ENCODE data around the gene PICALM. TPM values are rescaled to one million over a fixed set of nuclear protein-coding genes. Genes with fewer than 3 reads are reported as not detected.
A peak's percentile ranks its signal among the peaks of the same experiment; 100 is the strongest.

The PICALM gene, protein sequence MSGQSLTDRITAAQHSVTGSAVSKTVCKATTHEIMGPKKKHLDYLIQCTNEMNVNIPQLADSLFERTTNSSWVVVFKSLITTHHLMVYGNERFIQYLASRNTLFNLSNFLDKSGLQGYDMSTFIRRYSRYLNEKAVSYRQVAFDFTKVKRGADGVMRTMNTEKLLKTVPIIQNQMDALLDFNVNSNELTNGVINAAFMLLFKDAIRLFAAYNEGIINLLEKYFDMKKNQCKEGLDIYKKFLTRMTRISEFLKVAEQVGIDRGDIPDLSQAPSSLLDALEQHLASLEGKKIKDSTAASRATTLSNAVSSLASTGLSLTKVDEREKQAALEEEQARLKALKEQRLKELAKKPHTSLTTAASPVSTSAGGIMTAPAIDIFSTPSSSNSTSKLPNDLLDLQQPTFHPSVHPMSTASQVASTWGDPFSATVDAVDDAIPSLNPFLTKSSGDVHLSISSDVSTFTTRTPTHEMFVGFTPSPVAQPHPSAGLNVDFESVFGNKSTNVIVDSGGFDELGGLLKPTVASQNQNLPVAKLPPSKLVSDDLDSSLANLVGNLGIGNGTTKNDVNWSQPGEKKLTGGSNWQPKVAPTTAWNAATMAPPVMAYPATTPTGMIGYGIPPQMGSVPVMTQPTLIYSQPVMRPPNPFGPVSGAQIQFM
- 319 to 358 TPM (median 328 TPM) in 3 replicates for total RNA-seq
- long read RNA-seq, transcript PICALM-219 (20 exons, 3,474 nt) = major isoform, 38 of 109 reads
- long read RNA-seq, partial matches to known transcripts = 15 of 109 reads
- long read RNA-seq, other reads (novel, unspliced or antisense) = 53 of 109 reads

DNA sequence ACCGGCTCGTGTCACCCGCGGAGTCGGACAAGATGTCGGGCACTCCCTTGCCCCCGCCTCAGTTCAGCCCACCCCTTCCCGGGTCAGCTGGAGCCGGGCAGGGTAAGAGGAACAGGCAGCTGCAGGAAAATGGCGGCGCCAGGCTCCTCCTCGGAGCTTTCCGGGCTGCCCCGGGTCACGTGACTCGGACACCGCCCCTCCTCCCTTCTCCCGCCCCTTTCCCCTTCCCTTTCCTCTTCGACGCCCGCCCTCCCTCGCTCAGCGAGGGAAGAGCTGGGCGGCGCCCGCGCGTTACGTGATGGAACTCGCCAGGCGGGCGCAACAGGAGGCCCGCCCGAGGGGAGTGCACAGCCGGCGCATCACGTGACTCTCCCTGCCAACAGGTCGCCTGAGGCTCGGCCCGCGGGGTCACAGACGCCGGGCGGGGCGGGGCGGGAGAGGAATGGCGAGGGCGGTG lies at the start of gene PICALM:
Gene PICALM, minus strand, starts transcription at position 134 of the 457 bp plus-strand sequence. CDS start 304 bp downstream, outside the sequence.
- DNase-seq (ENCODE audit: low spot score) = peak; percentile 99
- Mint-ChIP-seq H3K27me3 (ENCODE audit: low read depth) (no peaks in the 10 kb centered on the region), H3K9me3 (ENCODE audit: low read depth) (no peaks in the 10 kb centered on the region), H3K27ac (ENCODE audit: unreplicated experiment) (peak within 1 kb of the TSS; percentile 100), H3K4me3 (ENCODE audit: unreplicated experiment) (peak within 1 kb of the TSS; percentile 100), H3K36me3 (ENCODE audit: low read depth) (peaks cover 9% of the 10 kb centered on the region), H3K4me1 (ENCODE audit: low read depth) (peaks cover 46% of the 10 kb centered on the region)
- TF ChIP-seq, protein P1, sequence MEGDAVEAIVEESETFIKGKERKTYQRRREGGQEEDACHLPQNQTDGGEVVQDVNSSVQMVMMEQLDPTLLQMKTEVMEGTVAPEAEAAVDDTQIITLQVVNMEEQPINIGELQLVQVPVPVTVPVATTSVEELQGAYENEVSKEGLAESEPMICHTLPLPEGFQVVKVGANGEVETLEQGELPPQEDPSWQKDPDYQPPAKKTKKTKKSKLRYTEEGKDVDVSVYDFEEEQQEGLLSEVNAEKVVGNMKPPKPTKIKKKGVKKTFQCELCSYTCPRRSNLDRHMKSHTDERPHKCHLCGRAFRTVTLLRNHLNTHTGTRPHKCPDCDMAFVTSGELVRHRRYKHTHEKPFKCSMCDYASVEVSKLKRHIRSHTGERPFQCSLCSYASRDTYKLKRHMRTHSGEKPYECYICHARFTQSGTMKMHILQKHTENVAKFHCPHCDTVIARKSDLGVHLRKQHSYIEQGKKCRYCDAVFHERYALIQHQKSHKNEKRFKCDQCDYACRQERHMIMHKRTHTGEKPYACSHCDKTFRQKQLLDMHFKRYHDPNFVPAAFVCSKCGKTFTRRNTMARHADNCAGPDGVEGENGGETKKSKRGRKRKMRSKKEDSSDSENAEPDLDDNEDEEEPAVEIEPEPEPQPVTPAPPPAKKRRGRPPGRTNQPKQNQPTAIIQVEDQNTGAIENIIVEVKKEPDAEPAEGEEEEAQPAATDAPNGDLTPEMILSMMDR (IDR thresholded peaks at IDR 0.05) = no peak

- no peak for DNase-seq (ENCODE audit: low spot score)
- no peaks in the 10 kb centered on the region for H3K9me3 Mint-ChIP-seq (ENCODE audit: low read depth)
- H3K27ac Mint-ChIP-seq (ENCODE audit: unreplicated experiment) = no peak overlapping the region
- H3K36me3 Mint-ChIP-seq (ENCODE audit: low read depth) = no peaks in the 10 kb centered on the region
- peaks cover 33% of the 10 kb centered on the region for H3K4me1 Mint-ChIP-seq (ENCODE audit: low read depth)
- TF ChIP-seq, protein P1 (IDR thresholded peaks at IDR 0.05) = no peak
- no peaks in the 10 kb centered on the region for H3K27me3 Mint-ChIP-seq (ENCODE audit: low read depth)
- no peak overlapping the region for H3K4me3 Mint-ChIP-seq (ENCODE audit: unreplicated experiment)
Measured at GRCh38 chr11:86118253-86118652, 49.4 kb upstream of the PICALM start.

- H3K27me3 Mint-ChIP-seq (ENCODE audit: low read depth) = no peaks in the 10 kb centered on the region
- DNase-seq (ENCODE audit: low spot score) = no peak
- H3K4me3 Mint-ChIP-seq (ENCODE audit: unreplicated experiment) = no peak overlapping the region
- H3K4me1 Mint-ChIP-seq (ENCODE audit: low read depth) = peaks cover 27% of the 10 kb centered on the region
- TF ChIP-seq, protein P1 (IDR thresholded peaks at IDR 0.05) = no peak
- no peak overlapping the region for H3K27ac Mint-ChIP-seq (ENCODE audit: unreplicated experiment)
- H3K9me3 Mint-ChIP-seq (ENCODE audit: low read depth) = no peaks in the 10 kb centered on the region
- H3K36me3 Mint-ChIP-seq (ENCODE audit: low read depth) = no peaks in the 10 kb centered on the region
Measured at GRCh38 chr11:86117712-86118063, 48.8 kb upstream of the PICALM start.

- TF ChIP-seq, protein P1 (IDR thresholded peaks at IDR 0.05) = no peak
- no peak overlapping the region for H3K4me3 Mint-ChIP-seq (ENCODE audit: unreplicated experiment)
- H3K27ac Mint-ChIP-seq (ENCODE audit: unreplicated experiment) = no peak overlapping the region
- peaks cover 25% of the 10 kb centered on the region for H3K4me1 Mint-ChIP-seq (ENCODE audit: low read depth)
- H3K9me3 Mint-ChIP-seq (ENCODE audit: low read depth) = no peaks in the 10 kb centered on the region
- DNase-seq (ENCODE audit: low spot score) = no peak
- H3K27me3 Mint-ChIP-seq (ENCODE audit: low read depth) = no peaks in the 10 kb centered on the region
- no peaks in the 10 kb centered on the region for H3K36me3 Mint-ChIP-seq (ENCODE audit: low read depth)
Measured at GRCh38 chr11:86117001-86117711, 48.3 kb upstream of the PICALM start.

DNA sequence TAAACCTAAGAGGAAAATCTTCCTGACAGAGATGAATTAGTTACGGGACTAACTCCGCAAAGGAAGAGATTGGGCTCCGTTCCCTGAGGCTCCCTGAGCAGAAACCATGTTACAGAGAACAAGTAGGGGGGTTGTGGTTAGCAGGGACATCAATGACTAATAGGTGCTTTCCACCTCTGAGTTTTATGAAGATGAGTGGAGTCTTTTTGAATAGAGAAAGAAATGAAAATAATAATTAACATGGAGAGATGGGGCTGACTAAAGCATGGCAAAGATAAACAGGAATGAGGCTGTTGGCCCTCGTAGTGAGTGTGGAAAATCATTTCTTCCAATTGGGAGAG lies 47.5 kb upstream of the PICALM start:
- H3K9me3 Mint-ChIP-seq (ENCODE audit: low read depth) = no peaks in the 10 kb centered on the region
- no peaks in the 10 kb centered on the region for H3K27me3 Mint-ChIP-seq (ENCODE audit: low read depth)
- H3K36me3 Mint-ChIP-seq (ENCODE audit: low read depth) = no peaks in the 10 kb centered on the region
- H3K4me3 Mint-ChIP-seq (ENCODE audit: unreplicated experiment) = no peak overlapping the region
- TF ChIP-seq, protein P1 (IDR thresholded peaks at IDR 0.05) = no peak
- peaks cover 25% of the 10 kb centered on the region for H3K4me1 Mint-ChIP-seq (ENCODE audit: low read depth)
- H3K27ac Mint-ChIP-seq (ENCODE audit: unreplicated experiment) = peak overlapping the region; percentile 87
- DNase-seq (ENCODE audit: low spot score) = no peak
